ENCODE results near the gene DACH1. TPM values are rescaled to one million over a fixed set of nuclear protein-coding genes. Genes with fewer than 3 reads are reported as not detected.

DACH1 gene
- total RNA-seq, 5 donors from 2014 or later (not counting 1 experiment from before 2014, with no cell fraction given): 0.13 to 1.2 (median 0.23) TPM

DNA sequence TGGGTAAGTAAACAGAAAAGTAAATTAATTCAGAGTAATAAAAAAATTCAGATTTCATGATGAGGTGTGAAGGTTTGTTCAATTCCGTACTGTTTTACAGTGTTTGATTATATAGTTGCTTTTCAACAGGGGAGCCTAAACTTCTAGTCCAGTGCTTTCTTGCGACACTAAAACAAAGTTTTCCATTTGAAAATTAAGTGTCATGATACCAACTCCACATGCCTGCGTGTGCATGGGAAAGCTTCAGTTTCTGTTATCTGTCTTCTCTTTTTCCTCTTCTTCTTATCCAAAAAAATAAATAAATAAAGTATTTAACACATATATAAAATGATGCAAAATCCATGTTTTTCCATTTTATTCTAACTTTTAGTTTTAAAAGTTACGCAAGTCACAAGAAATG is 165.3 kb downstream of the DACH1 start:
- no CpG with 5 or more reads among the region's 4 CpGs for WGBS (ENCODE audit: insufficient coverage)

DNA sequence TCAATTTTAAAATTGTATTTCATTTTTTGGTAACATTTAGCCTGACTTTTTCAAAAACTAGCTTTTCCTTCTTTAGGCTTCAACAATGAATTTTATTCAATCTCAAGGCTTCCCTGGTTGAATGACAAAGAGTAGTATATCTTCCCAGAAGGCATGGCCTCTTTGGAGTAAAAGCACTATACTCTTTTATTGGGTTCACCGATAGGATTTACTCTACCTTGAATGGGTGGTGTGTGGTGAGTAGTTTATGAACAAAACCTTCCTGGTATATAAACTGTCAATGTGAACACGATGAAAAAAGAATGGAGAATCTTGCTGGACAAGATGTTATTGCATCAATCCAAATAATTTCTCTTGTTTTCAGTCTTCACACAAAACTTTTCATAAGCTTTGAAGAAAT is 167.7 kb downstream of the DACH1 start:
- H3K4me3 ChIP-seq (ENCODE audit: control insufficient read depth in 1 of 2, extremely low read depth in 1 of 2, low read length in 1 of 2): no peak overlapping the region
- peaks cover 0 to 7% (median 0%) of the 10 kb centered on the region in 3 donors for H3K4me1 Mint-ChIP-seq
- no peak overlapping the region for H3K4me3 Mint-ChIP-seq
- H3K27ac Mint-ChIP-seq: no peak overlapping the region
- no peaks in the 10 kb centered on the region for H3K36me3 Mint-ChIP-seq
- ATAC-seq (replicated peaks in 1 of 4): no peak
- no peaks in the 10 kb centered on the region for H3K9me3 ChIP-seq
- H3K27me3 ChIP-seq (replicated peaks in 1 of 2; ENCODE audit: control insufficient read depth in 2 of 2, extremely low read depth in 1 of 2, insufficient read depth in 2 of 2, low read length in 1 of 2): no peaks in the 10 kb centered on the region
- no peak overlapping the region for H3K27ac ChIP-seq (ENCODE audit: low read length)
- CTCF ChIA-PET: no interaction called here
- DNase-seq: no peak
- peaks cover 0 to 3% of the 10 kb centered on the region in 2 experiments for H3K4me1 ChIP-seq (ENCODE audit: control insufficient read depth in 1 of 2, extremely low read depth in 1 of 2, insufficient read depth in 2 of 2, low read length in 2 of 2)
- H3K36me3 ChIP-seq (ENCODE audit: control insufficient read depth in 2 of 2, extremely low read depth in 1 of 2, insufficient read depth in 1 of 2, low read length in 1 of 2): no peaks in the 10 kb centered on the region
- H3K9me3 Mint-ChIP-seq: peaks cover 0 to 3% (median 0%) of the 10 kb centered on the region in 3 donors
- WGBS (ENCODE audit: insufficient coverage): no CpG with 5 or more reads among the region's 2 CpGs
- POLR2A ChIA-PET: no interaction called here
- no peaks in the 10 kb centered on the region for H3K27me3 Mint-ChIP-seq

More for the DNA sequence above, 165.3 kb downstream of the DACH1 start:
- ChIA-PET CTCF (no interaction called here), POLR2A (no interaction called here)
- DNase-seq (no peak), ATAC-seq (replicated peaks in 1 of 4) (no peak)
- peaks cover 0 to 7% (median 0%) of the 10 kb centered on the region in 3 donors for H3K4me1 Mint-ChIP-seq
- no peak overlapping the region for H3K4me3 Mint-ChIP-seq
- H3K27me3 ChIP-seq (replicated peaks in 1 of 2; ENCODE audit: control insufficient read depth in 2 of 2, extremely low read depth in 1 of 2, insufficient read depth in 2 of 2, low read length in 1 of 2): no peaks in the 10 kb centered on the region
- H3K4me3 ChIP-seq (ENCODE audit: control insufficient read depth in 1 of 2, extremely low read depth in 1 of 2, low read length in 1 of 2): no peak overlapping the region
- H3K36me3 ChIP-seq (ENCODE audit: control insufficient read depth in 2 of 2, extremely low read depth in 1 of 2, insufficient read depth in 1 of 2, low read length in 1 of 2): no peaks in the 10 kb centered on the region
- no peaks in the 10 kb centered on the region for H3K27me3 Mint-ChIP-seq
- peaks cover 0 to 3% of the 10 kb centered on the region in 2 experiments for H3K4me1 ChIP-seq (ENCODE audit: control insufficient read depth in 1 of 2, extremely low read depth in 1 of 2, insufficient read depth in 2 of 2, low read length in 2 of 2)
- H3K27ac Mint-ChIP-seq: no peak overlapping the region
- H3K36me3 Mint-ChIP-seq: no peaks in the 10 kb centered on the region
- H3K9me3 Mint-ChIP-seq: peaks cover 0 to 3% (median 0%) of the 10 kb centered on the region in 3 donors
- no peak overlapping the region for H3K27ac ChIP-seq (ENCODE audit: low read length)
- no peaks in the 10 kb centered on the region for H3K9me3 ChIP-seq

DNA sequence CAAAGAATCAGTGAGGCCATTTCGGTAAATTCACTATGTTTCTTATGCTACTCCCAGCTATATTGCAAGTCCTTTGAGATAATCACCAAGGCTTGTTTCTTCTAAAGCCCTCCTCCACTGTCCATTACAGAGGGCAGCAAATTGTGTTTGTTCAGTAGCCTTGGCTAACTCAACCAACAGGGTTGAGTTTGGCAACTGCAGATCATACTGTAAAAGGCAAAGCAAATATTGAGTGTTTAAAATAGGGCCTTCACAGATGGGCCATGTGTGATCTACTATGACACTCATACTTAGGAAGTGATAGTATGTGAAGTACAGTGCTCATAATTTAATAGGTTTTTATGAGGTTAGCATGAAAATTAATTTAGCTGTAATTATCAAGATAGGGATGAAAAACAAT is 171.3 kb downstream of the DACH1 start:
- H3K9me3 Mint-ChIP-seq: no peaks in the 10 kb centered on the region
- no peak overlapping the region for H3K27ac Mint-ChIP-seq
- ATAC-seq (replicated peaks in 1 of 4): no peak
- no peaks in the 10 kb centered on the region for H3K27me3 ChIP-seq (replicated peaks in 1 of 2; ENCODE audit: control insufficient read depth in 2 of 2, extremely low read depth in 1 of 2, insufficient read depth in 2 of 2, low read length in 1 of 2)
- no peaks in the 10 kb centered on the region for H3K9me3 ChIP-seq
- H3K4me1 Mint-ChIP-seq: peaks cover 0 to 7% (median 0%) of the 10 kb centered on the region in 3 donors
- ChIA-PET CTCF (no interaction called here), POLR2A (no interaction called here)
- H3K27me3 Mint-ChIP-seq: no peaks in the 10 kb centered on the region
- no peak overlapping the region for H3K27ac ChIP-seq (ENCODE audit: low read length)
- H3K36me3 Mint-ChIP-seq: no peaks in the 10 kb centered on the region
- DNase-seq: no peak
- peaks cover 0 to 3% of the 10 kb centered on the region in 2 experiments for H3K4me1 ChIP-seq (ENCODE audit: control insufficient read depth in 1 of 2, extremely low read depth in 1 of 2, insufficient read depth in 2 of 2, low read length in 2 of 2)
- no peaks in the 10 kb centered on the region for H3K36me3 ChIP-seq (ENCODE audit: control insufficient read depth in 2 of 2, extremely low read depth in 1 of 2, insufficient read depth in 1 of 2, low read length in 1 of 2)
- 83% methylated on average over 1 of the region's 1 CpG for WGBS (ENCODE audit: insufficient coverage)
- no peak overlapping the region for H3K4me3 ChIP-seq (ENCODE audit: control insufficient read depth in 1 of 2, extremely low read depth in 1 of 2, low read length in 1 of 2)
- H3K4me3 Mint-ChIP-seq: no peak overlapping the region

DNA sequence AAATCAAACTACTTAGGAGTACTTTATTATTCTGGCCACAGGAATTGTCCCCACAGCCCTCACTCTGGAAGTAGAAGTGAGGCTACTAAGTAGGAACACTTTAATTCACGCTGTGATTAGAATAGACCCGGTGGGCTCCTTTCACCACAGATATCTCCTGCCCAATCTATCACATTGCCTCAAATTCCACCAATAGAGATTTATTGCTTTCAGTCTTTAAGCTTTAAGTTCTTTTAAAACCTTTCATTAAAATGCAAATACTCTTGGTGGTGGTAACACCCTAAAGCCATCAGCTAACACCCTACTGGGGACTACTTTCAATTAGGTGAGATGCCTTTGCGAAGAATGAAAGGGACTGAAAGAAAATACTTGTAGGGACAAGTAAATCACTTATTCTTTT is 181.9 kb downstream of the DACH1 start:
- CTCF ChIA-PET: no interaction called here
- Mint-ChIP-seq H3K36me3 (no peaks in the 10 kb centered on the region), H3K4me1 (no peaks in the 10 kb centered on the region), H3K27ac (no peak overlapping the region), H3K9me3 (peaks cover 0 to 12% (median 0%) of the 10 kb centered on the region in 3 donors), H3K4me3 (no peak overlapping the region), H3K27me3 (no peaks in the 10 kb centered on the region)
- no CpG with 5 or more reads among the region's 3 CpGs for WGBS (ENCODE audit: insufficient coverage)
- ATAC-seq (replicated peaks in 1 of 4) (no peak), DNase-seq (no peak)
- H3K9me3 ChIP-seq: no peaks in the 10 kb centered on the region
- H3K4me1 ChIP-seq (ENCODE audit: control insufficient read depth in 1 of 2, extremely low read depth in 1 of 2, insufficient read depth in 2 of 2, low read length in 2 of 2): no peaks in the 10 kb centered on the region
- POLR2A ChIA-PET: no interaction called here
- H3K4me3 ChIP-seq (ENCODE audit: control insufficient read depth in 1 of 2, extremely low read depth in 1 of 2, low read length in 1 of 2): no peak overlapping the region
- no peaks in the 10 kb centered on the region for H3K36me3 ChIP-seq (ENCODE audit: control insufficient read depth in 2 of 2, extremely low read depth in 1 of 2, insufficient read depth in 1 of 2, low read length in 1 of 2)
- H3K27ac ChIP-seq (ENCODE audit: low read length): no peak overlapping the region
- H3K27me3 ChIP-seq (replicated peaks in 1 of 2; ENCODE audit: control insufficient read depth in 2 of 2, extremely low read depth in 1 of 2, insufficient read depth in 2 of 2, low read length in 1 of 2): no peaks in the 10 kb centered on the region

DNA sequence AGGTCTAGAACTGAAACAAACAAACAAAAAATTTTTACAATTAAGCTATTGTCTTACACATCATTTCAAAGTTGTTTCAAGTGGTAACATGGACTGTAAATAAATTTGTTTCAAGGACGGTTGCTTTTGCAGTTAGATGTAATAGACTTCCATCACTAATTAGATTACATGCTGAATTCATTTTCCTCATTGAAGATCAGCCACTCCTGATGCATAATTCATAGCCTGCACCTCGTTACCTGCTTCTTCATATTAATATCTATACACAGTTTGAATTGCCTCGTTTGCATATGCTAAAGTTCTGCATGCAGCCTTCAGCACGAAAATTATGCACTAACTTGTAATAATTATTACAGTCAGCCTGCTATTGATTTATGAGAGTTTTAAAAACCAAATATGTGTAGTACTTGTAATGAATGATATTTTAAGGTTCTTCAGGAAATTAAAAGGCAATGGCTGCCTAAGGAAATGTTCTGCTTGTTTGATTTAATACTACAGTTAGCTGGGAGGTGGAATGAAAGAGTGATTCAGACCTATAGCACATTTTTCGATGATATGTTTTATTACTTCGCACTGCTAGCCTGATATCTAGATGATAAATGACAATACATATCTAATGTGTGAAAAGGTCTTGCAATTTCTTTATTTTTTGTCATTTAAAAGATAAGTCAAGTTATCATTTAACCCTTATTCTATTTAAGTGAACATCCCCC is 184.9 kb downstream of the DACH1 start:
- no peaks in the 10 kb centered on the region for H3K36me3 Mint-ChIP-seq
- Histone ChIP-seq H3K9me3 (no peaks in the 10 kb centered on the region), H3K27me3 (replicated peaks in 1 of 2; ENCODE audit: control insufficient read depth in 2 of 2, extremely low read depth in 1 of 2, insufficient read depth in 2 of 2, low read length in 1 of 2) (no peaks in the 10 kb centered on the region), H3K4me1 (ENCODE audit: control insufficient read depth in 1 of 2, extremely low read depth in 1 of 2, insufficient read depth in 2 of 2, low read length in 2 of 2) (no peaks in the 10 kb centered on the region), H3K36me3 (ENCODE audit: control insufficient read depth in 2 of 2, extremely low read depth in 1 of 2, insufficient read depth in 1 of 2, low read length in 1 of 2) (no peaks in the 10 kb centered on the region), H3K27ac (ENCODE audit: low read length) (no peak overlapping the region), H3K4me3 (ENCODE audit: control insufficient read depth in 1 of 2, extremely low read depth in 1 of 2, low read length in 1 of 2) (no peak overlapping the region)
- no peak overlapping the region for H3K27ac Mint-ChIP-seq
- no peaks in the 10 kb centered on the region for H3K4me1 Mint-ChIP-seq
- peaks cover 0 to 12% (median 0%) of the 10 kb centered on the region in 3 donors for H3K9me3 Mint-ChIP-seq
- WGBS (ENCODE audit: insufficient coverage): 33% methylated on average over 1 of the region's 6 CpGs
- H3K27me3 Mint-ChIP-seq: no peaks in the 10 kb centered on the region
- ATAC-seq (replicated peaks in 1 of 4) (no peak), DNase-seq (no peak)
- no peak overlapping the region for H3K4me3 Mint-ChIP-seq
- ChIA-PET POLR2A (no interaction called here), CTCF (no interaction called here)

DNA sequence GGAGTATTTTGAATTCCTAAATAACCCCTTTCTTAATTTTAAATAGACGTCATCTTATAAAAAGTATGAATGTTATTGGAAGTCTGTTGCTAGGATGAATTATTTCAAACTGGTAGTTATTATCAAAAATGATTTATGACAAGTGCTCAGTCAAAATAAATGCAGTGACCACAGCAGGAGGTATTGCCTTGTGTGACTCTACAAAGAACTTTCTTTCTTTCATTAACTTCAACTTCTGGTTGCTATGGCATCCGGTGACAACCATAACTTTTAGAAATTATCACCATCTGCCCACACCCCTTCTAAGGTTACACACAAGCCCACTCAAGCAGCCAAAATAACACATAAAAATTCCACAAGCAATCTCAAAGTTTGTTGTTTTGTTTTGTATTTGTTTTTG is 189.9 kb downstream of the DACH1 start:
- H3K4me3 Mint-ChIP-seq: no peak overlapping the region
- no peaks in the 10 kb centered on the region for H3K9me3 Mint-ChIP-seq
- H3K36me3 Mint-ChIP-seq: no peaks in the 10 kb centered on the region
- Histone ChIP-seq H3K4me3 (ENCODE audit: control insufficient read depth in 1 of 2, extremely low read depth in 1 of 2, low read length in 1 of 2) (no peak overlapping the region), H3K36me3 (ENCODE audit: control insufficient read depth in 2 of 2, extremely low read depth in 1 of 2, insufficient read depth in 1 of 2, low read length in 1 of 2) (no peaks in the 10 kb centered on the region), H3K4me1 (ENCODE audit: control insufficient read depth in 1 of 2, extremely low read depth in 1 of 2, insufficient read depth in 2 of 2, low read length in 2 of 2) (no peaks in the 10 kb centered on the region), H3K27ac (ENCODE audit: low read length) (no peak overlapping the region), H3K27me3 (replicated peaks in 1 of 2; ENCODE audit: control insufficient read depth in 2 of 2, extremely low read depth in 1 of 2, insufficient read depth in 2 of 2, low read length in 1 of 2) (no peaks in the 10 kb centered on the region), H3K9me3 (no peaks in the 10 kb centered on the region)
- H3K27ac Mint-ChIP-seq: no peak overlapping the region
- WGBS (ENCODE audit: insufficient coverage): 100% methylated on average over 1 of the region's 2 CpGs
- no peaks in the 10 kb centered on the region for H3K27me3 Mint-ChIP-seq
- no peak for ATAC-seq (replicated peaks in 1 of 4)
- H3K4me1 Mint-ChIP-seq: no peaks in the 10 kb centered on the region
- no peak for DNase-seq
- CTCF ChIA-PET: no interaction called here
- POLR2A ChIA-PET: no interaction called here
